Lung (tissue), 12 donors: Measurements from ENCODE around the gene GPR87. TPM values are rescaled to one million over a fixed set of nuclear protein-coding genes. Genes with fewer than 3 reads are reported as not detected.

Experiments used
- ATAC-seq: fragments of 200-7000 bp; cut with Tn5 transposase; one replicate; pipeline ENCODE4 v1.9.1; 2020; ENCODE audit warnings: moderate number of reproducible peaks; ENCODE audit not compliant: insufficient read depth, low FRiP score
- DNase-seq, 3 donors: peaks; one replicate each; pipeline ENCODE4 v3.0.0-alpha.2; 2013 to 2017
- H3K27ac ChIP-seq, 2 donors: one replicate each; pipeline ENCODE4 v1.5.1; 2013; ENCODE audit warnings: mild to moderate bottlenecking in 2 of 2, moderate library complexity in 2 of 2, control low read depth in 1 of 2, inconsistent platforms in 1 of 2, low read depth in 1 of 2, low read length in 1 of 2
- H3K27me3 ChIP-seq, 3 donors: one replicate each; pipeline ENCODE4 v1.5.1; 2013; ENCODE audit warnings: low read length in 2 of 3; ENCODE audit not compliant: control insufficient read depth in 3 of 3, insufficient read depth in 3 of 3
- H3K36me3 ChIP-seq, 4 donors: one replicate each; pipeline ENCODE4 v1.5.1; 2013; ENCODE audit warnings: low read length in 4 of 4, mild to moderate bottlenecking in 1 of 4, moderate library complexity in 1 of 4; ENCODE audit not compliant: control insufficient read depth in 4 of 4, insufficient read depth in 4 of 4
- H3K4me1 ChIP-seq, 5 donors: one replicate each; pipeline ENCODE4 v1.5.1; 2013; ENCODE audit warnings: low read length in 5 of 5, mild to moderate bottlenecking in 2 of 5, moderate library complexity in 1 of 5; ENCODE audit not compliant: control insufficient read depth in 5 of 5, insufficient read depth in 5 of 5
- H3K4me3 ChIP-seq: one replicate; pipeline ENCODE4 v1.5.1; 2013; ENCODE audit warnings: mild to moderate bottlenecking, control low read depth, moderate library complexity
- H3K9ac ChIP-seq, 2 donors: one replicate each; pipeline ENCODE4 v1.5.1; 2013; ENCODE audit warnings: low read length in 2 of 2, control low read depth in 1 of 2; ENCODE audit not compliant: insufficient read depth in 1 of 2
- H3K9me3 ChIP-seq, 4 donors: one replicate each; pipeline ENCODE4 v1.5.1; 2013; ENCODE audit warnings: low read length in 3 of 4, mild to moderate bottlenecking in 1 of 4, moderate library complexity in 1 of 4; ENCODE audit not compliant: control insufficient read depth in 4 of 4, insufficient read depth in 3 of 4
- WGBS, 2 donors: extraction: QIAGEN DNeasy Blood & Tissue Kit; methylation state at CpG; one replicate each; pipeline ENCODE4 v1.1.7; 2013; 5-methylcytosine and 5-hydroxymethylcytosine counted together
- polyA plus RNA-seq, 2 donors: library from polyadenylated mRNA; stranded (reverse); fragments of 200-250 nt; gene quantifications; one replicate each; pipeline ENCODE4 v1.2.1, GENCODE V29; 2013
- total RNA-seq, 2 donors: library from RNA; depleted of rRNA in 1 of 2; stranded (reverse); fragments of >200 nt in 1 of 2; gene quantifications; one replicate each; pipeline ENCODE4 v1.2.1, GENCODE V29; 2014 to 2021
- TF ChIP-seq, protein P1 (sequence below): IDR thresholded peaks from 2 replicates; pipeline ENCODE4 v1.5.1; 2012; ENCODE audit warnings: mild to moderate bottlenecking; ENCODE audit errors: control extremely low read depth, extremely low read depth
- donor health status: control.
- donor health status: control.
- donor health status: Bipolar disorder and iron deficiency.
- donor health status: healthy.
- donor health status: DM: yes; HTN: yes; CAD: no.

The GPR87 gene
- total and polyA plus RNA-seq, 4 donors: 0.28 to 1.5 (median 1.3) TPM

DNA sequence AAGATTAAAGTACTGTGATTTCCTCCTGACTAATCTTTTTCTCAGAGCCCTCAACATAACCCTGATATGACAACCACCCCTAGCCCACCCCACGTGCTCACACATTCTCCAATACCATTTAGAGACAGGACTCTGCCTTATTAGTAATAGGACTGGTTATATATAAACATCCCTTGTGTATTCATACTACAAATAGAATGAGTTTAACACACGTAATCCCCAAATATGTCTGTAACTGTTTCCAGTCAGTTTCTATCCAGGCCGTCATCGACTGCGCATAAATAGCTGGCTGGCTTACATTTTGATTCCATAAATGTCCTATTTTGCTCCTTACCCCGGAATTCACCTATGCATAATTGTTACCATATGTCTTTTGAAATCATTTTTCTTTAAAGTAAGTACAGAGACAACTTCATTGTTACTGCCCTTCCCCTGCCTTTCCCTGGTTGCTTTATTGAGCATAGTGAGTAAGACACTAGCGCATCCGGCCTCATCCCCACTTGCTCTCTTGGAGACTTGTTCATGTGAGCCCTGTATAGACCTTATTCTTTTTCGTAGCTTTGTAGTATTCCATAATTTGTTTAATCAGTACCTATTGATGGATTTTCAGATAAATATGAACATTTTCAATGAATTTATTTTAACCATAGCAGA is 34.8 kb downstream of the GPR87 start:
- H3K9me3 ChIP-seq: no peaks in the 10 kb centered on the region
- no peak overlapping the region for H3K27ac ChIP-seq
- TF ChIP-seq, protein P1, sequence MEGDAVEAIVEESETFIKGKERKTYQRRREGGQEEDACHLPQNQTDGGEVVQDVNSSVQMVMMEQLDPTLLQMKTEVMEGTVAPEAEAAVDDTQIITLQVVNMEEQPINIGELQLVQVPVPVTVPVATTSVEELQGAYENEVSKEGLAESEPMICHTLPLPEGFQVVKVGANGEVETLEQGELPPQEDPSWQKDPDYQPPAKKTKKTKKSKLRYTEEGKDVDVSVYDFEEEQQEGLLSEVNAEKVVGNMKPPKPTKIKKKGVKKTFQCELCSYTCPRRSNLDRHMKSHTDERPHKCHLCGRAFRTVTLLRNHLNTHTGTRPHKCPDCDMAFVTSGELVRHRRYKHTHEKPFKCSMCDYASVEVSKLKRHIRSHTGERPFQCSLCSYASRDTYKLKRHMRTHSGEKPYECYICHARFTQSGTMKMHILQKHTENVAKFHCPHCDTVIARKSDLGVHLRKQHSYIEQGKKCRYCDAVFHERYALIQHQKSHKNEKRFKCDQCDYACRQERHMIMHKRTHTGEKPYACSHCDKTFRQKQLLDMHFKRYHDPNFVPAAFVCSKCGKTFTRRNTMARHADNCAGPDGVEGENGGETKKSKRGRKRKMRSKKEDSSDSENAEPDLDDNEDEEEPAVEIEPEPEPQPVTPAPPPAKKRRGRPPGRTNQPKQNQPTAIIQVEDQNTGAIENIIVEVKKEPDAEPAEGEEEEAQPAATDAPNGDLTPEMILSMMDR: no peak
- peaks cover 0 to 7% (median 0%) of the 10 kb centered on the region in 5 donors for H3K4me1 ChIP-seq
- ATAC-seq (no peak), DNase-seq (no peak)
- no peaks in the 10 kb centered on the region for H3K36me3 ChIP-seq
- no peaks in the 10 kb centered on the region for H3K27me3 ChIP-seq
- WGBS, 2 donors: 83 to 91% methylated on average over 9 of the region's 9 CpGs
- H3K9ac ChIP-seq: no peak overlapping the region
- no peak overlapping the region for H3K4me3 ChIP-seq

DNA sequence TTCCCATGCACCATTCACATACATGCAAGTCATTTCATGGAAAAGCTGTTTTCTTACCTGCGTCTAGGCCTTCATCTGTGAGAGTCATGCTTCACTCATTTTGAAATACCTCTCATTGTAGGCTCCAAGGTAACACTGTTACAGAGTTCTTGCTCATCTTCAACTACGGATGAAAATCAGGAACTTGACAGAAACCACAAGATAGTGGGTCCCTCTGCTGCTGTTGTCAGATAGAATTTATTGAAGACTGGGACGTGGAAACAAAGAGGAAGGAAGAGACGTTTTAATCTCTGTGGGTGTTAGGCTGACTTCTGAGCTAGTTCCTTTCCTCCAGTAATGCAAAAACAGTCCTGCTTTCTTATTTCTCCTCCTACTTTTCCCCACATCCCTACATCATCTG is 38.4 kb downstream of the GPR87 start, which contains the start of gene P2RY14:
Gene P2RY14, minus strand, starts transcription at position 313 of the 400 bp plus-strand sequence. CDS start 64,226 bp downstream, outside the sequence.
- 18 to 44% methylated on average over 4 of the region's 4 CpGs for WGBS, 2 donors
- Histone ChIP-seq H3K9ac (no peak within 1 kb of the TSS), H3K4me1 (no peaks in the 10 kb centered on the region), H3K4me3 (no peak within 1 kb of the TSS), H3K36me3 (no peaks in the 10 kb centered on the region), H3K27ac (no peak within 1 kb of the TSS), H3K9me3 (no peaks in the 10 kb centered on the region), H3K27me3 (no peaks in the 10 kb centered on the region)
- DNase-seq (no peak), ATAC-seq (no peak)
- TF ChIP-seq, protein P1: no peak

DNA sequence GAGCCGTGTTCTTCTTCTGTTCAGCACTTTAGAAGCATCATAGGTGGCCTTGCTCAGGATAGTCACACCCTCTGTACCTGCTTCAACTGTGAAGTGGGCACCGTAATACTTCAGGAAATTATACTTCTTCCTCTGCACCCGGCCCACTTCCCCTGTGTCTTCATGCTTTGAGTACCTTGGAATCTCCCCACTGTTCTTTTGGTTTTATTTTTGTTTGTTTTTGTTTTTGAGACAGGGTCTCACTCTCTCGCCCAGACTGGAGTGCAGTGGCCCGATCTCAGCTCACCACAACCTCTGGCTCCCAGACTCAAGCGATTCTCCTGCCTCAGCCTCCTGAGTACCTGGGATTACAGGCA is 40.0 kb downstream of the GPR87 start:
- TF ChIP-seq, protein P1: no peak
- Histone ChIP-seq H3K4me3 (no peak overlapping the region), H3K27me3 (no peaks in the 10 kb centered on the region), H3K9ac (no peak overlapping the region), H3K36me3 (no peaks in the 10 kb centered on the region), H3K9me3 (no peaks in the 10 kb centered on the region), H3K27ac (no peak overlapping the region), H3K4me1 (no peaks in the 10 kb centered on the region)
- DNase-seq: no peak
- no peak for ATAC-seq
- 58 to 59% methylated on average over 6 of the region's 6 CpGs for WGBS, 2 donors
